ENCODE results near the gene KRTAP1-3.
"Not testable (repeated sequence)": the region's sequence is repeated elsewhere in the genome, so short reads cannot be mapped to it uniquely, and the experiment has no call there.

KRTAP1-3 gene

GRCh38 chr17:41009301-41009760 lies 25.3 kb downstream of the KRTAP1-3 start:
- DNase-seq, result no peak

- no peak for DNase-seq
These were observed 25.9 kb downstream of the KRTAP1-3 start, which contains the start of gene KRTAP3-1 for GRCh38 chr17:41008811-41009210. Gene KRTAP3-1 (minus strand): TSS chr17:41009128. CDS start chr17:41009074, 54 bp downstream.

DNA sequence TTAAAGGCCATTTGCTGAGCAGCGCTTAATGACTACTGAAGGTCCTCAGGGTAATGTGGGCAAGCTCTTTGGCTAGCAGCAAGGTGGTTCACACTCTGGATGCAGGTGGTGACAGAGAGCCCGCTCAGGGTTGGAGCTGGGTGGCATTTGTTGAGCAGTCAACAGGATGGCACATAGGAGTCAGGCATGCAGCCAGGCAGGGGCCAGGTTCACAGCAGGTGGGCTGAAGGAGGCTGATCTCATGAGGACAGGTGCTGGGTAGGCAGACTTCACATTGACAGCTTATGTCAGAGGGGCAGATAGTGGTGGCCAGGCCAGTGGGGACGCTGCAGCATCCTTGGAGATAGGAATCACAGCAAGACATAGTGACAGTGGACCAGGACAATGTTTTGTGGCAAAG lies 30.3 kb downstream of the KRTAP1-3 start:
- DNase-seq, result no peak

DNA sequence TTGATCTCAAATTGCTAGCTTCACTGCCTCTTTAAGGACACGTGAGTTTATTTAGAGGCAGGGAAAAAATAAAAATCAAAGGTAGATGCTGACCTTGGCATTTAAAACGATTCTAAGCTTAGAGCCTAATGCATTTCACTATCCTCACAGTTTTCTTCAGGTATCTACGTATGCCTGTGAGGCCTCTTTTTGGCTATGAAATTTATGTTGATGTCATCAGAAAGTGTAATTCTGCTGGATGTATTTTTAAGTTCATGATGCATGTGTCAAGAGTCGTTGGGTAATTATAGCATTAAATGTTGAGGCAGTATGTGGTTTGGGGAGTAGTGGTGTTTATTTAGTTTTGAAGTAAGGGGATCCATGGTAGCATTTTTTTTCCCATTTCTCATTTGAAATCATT lies 30.7 kb downstream of the KRTAP1-3 start:
- DNase-seq, result no peak

DNA sequence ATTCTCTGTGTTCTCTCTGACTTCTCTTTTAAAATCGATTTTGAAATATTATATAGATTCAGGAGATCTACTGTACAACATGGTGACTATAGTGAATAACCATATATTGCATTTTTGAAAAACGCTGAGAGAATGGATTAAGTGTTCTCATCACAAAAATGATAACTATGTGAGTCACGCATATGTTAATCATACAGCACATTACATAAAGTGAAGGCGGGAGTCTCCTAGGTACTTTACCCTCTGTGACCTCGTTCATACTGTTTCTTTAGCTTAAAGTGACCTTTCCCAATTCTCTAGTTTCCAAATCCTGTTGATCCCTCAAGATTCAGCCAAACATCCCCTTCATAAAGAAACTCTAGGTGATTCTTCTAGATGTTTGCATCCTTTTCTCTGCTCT lies 31.9 kb downstream of the KRTAP1-3 start:
- no peak for DNase-seq

DNA sequence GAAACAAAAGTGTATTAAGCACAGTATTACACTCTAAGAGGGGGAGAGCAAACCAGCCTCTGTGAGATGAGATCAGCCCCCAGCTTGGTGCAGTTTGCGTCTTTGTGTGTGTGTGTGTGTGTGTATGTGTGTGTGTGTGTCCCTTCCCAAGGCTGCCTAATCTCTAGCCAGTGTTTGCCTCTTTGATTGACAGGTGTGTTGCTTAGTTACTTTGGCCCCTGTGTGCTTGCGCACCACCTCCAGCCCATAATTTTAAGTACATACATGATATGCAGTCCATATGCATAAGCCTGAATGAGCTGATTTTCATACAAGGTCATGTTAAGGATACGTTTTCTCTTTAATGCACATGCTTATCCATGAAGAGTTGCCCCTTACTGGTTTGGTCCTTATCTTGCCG lies 32.9 kb downstream of the KRTAP1-3 start:
- DNase-seq, result no peak

- DNase-seq, result not testable (repeated sequence)
These were observed 35.1 kb downstream of the KRTAP1-3 start, which contains the start of gene KRTAP3-2 for GRCh38 chr17:40999563-40999962. Gene KRTAP3-2 (minus strand): TSS chr17:40999906. CDS start chr17:40999853, 53 bp downstream.

DNA sequence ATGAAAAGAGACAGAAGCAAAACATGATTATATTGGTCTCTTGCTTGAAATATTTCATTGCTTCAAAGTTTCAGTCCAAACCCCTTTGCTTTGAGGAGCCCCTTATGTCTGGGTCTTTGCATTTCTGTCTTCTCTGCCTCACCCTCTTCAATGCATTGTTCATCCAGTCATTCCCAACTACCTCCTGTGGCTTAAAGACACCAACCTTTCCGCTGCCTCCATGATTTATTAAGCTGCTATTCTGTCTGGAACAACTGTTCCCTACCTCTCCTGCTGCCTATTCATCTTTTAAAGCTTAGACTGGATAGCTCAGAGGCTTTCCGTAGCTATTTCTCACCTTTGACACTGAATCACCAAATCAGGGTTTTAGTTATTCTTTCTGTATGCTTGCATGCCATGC lies 37.3 kb downstream of the KRTAP1-3 start:
- DNase-seq, result no peak

DNA sequence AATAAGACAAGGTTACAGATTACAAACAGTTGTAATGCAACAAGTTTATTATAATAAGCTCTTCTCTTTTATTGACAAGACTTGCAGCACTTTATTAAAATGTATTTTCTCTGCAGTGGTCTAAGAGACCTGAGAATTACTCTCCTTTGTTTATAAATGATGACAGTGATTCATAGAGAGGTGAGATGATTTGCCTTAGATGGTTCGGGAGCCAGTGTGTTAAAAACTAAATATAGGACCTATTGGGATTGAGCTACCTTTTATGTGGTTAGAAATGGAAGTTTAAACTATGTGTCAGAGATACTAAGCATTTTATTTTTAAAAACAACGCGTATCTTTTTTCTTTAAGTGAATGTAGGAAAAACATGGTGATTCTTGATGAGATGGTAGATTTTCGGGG lies 37.8 kb downstream of the KRTAP1-3 start:
- no peak for DNase-seq

DNA sequence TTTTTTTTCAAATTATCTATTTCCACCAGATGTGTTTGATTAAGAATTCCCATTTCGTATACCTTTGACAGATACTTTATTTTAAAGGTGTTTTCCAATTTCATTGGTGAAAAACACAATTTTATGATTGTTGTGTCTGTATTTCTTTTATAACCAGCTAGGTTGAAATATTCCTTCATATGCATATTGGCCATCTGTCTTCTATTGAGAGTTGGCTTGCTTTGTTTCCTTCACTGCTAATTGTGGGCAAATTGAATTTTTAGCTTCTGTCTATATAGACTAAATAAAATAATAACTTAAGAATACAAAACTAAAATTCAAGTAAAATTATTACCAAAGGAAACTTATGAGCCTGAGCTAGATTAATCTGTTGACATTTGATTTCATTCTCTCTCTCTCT lies 39.6 kb downstream of the KRTAP1-3 start:
- no peak for DNase-seq

GRCh38 chr17:40993839-40994238 lies 40.8 kb downstream of the KRTAP1-3 start, which contains the start of gene KRTAP3-3:
Gene KRTAP3-3 (minus strand): TSS chr17:40994164. CDS start chr17:40994097, 67 bp downstream.
- DNase-seq, result no peak

GRCh38 chr17:40993084-40993483 lies 41.6 kb downstream of the KRTAP1-3 start:
- no peak for DNase-seq

DNA sequence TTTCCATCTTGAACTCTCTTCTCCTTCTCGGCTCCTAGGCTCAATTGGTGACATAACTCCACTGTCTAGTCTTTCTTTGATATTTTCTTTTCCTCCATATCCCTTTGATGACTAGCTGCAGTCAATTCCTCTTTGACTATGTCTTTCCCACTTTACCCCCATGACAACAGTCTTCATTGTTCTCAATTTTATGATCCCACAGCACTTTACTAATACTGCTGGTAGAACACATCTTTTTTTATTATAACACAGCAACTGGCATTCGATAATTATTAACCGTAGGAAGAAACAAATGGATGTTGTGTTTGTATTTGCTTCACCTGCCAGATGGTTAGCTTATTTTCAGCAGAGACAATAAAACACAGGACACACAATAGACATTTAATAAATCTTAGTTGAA lies 42.0 kb downstream of the KRTAP1-3 start:
- DNase-seq, result no peak

DNA sequence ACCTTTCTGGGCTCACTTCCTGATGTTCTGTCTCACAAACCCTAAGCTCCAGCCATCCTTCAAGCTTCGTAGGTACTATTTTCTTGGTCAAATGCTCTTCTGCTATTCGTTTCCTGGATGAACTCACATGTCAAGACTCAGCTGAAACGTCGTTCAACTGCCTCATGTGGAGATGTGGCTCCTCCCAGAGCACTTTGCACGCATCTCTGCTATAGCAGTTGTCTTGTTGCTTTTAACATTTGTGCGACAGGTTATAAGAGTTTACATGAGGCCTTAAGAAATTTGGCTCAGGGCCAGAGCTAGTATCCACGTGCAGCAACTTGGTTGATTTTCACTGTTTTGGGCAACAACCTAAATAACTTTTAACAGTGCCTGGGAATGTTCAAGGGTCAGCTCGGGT lies 47.8 kb downstream of the KRTAP1-3 start:
- no peak for DNase-seq

DNA sequence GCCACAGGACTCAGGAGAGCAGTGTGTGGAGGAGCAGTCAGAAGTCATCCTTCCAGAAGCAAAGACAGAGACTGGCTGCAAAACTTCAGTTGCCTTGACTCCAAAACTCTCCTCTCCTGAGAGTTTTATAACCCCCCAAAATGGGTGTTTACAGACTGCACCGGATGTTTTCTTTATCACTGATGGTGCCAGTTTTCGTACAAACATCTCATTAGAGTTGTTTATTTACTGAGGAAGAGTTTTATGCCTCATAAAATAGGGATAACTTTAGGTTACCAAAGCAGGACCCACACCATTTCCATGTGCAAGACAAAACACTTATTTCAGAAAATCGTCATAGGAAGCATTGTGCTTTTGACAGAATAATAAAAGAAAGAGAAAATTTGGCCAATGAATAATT lies 50.4 kb downstream of the KRTAP1-3 start, which contains the start of gene KRT40:
KRT40 (minus strand) TSS at position 101 of the 400 bp plus-strand sequence; CDS start at position 48, 53 bp downstream.
- DNase-seq, result no peak
